Natural killer cell (primary cell): ENCODE data around the gene GAGE12C. TPM values are rescaled to one million over a fixed set of nuclear protein-coding genes. Genes with fewer than 3 reads are reported as not detected.
"Not testable (repeated sequence)": the region's sequence is repeated elsewhere in the genome, so short reads cannot be mapped to it uniquely, and the experiment has no call there.

Experiments used
- ATAC-seq, 3 donors: fragments of 150-1000 bp in 2 of 3; fragments of 200-7000 bp in 1 of 3; cut with Tn5 transposase; 1 replicate in 1 of 3; 2 replicates in 2 of 3; pipeline ENCODE4 v1.10.0; 2021; ENCODE audit warnings: mild to moderate bottlenecking in 2 of 3, moderate library complexity in 2 of 3
- DNase-seq, 2 donors: peaks; one replicate each; pipeline versions ENCODE4 v3.0.0 to v3.0.0-alpha.2; 2013 to 2021; ENCODE audit warnings: mixed read lengths in 1 of 2
- H3K27ac ChIP-seq: one replicate; pipeline ENCODE4 v1.5.1; 2013; ENCODE audit warnings: mild to moderate bottlenecking, low read length
- H3K27me3 ChIP-seq: one replicate; pipeline ENCODE4 v1.6.1; 2013; ENCODE audit warnings: low read length; ENCODE audit not compliant: control insufficient read depth, insufficient read depth
- H3K36me3 ChIP-seq: one replicate; pipeline ENCODE4 v1.6.1; 2013; ENCODE audit warnings: low read length; ENCODE audit not compliant: control insufficient read depth, insufficient read depth
- H3K4me1 ChIP-seq: one replicate; pipeline ENCODE4 v1.6.1; 2013; ENCODE audit warnings: low read length; ENCODE audit not compliant: control insufficient read depth, insufficient read depth
- H3K4me3 ChIP-seq: one replicate; pipeline ENCODE4 v1.5.1; 2013; ENCODE audit warnings: low read length
- H3K9me3 ChIP-seq: one replicate; pipeline ENCODE4 v1.6.1; 2013; ENCODE audit warnings: low read length; ENCODE audit not compliant: control insufficient read depth, insufficient read depth
- H3K27ac Mint-ChIP-seq, 2 donors: one replicate each; pipeline ENCODE4 v1.8.0; 2022; ENCODE audit warnings: mild to moderate bottlenecking in 2 of 2, mixed read lengths in 2 of 2, moderate library complexity in 1 of 2
- H3K27me3 Mint-ChIP-seq, 2 donors: one replicate each; pipeline ENCODE4 v1.8.0; 2022; ENCODE audit warnings: low read depth in 2 of 2, mixed read lengths in 2 of 2
- H3K36me3 Mint-ChIP-seq: one replicate; pipeline ENCODE4 v1.8.0; 2022; ENCODE audit warnings: mixed read lengths
- H3K4me1 Mint-ChIP-seq, 2 donors: one replicate each; pipeline ENCODE4 v1.8.0; 2022; ENCODE audit warnings: mixed read lengths in 2 of 2
- H3K4me3 Mint-ChIP-seq: one replicate; pipeline ENCODE4 v1.8.0; 2022; ENCODE audit warnings: mild to moderate bottlenecking, moderate library complexity, mixed read lengths
- H3K9me3 Mint-ChIP-seq, 2 donors: one replicate each; pipeline ENCODE4 v1.8.0; 2022; ENCODE audit warnings: mixed read lengths in 2 of 2
- WGBS: methylation state at CpG from one replicate; pipeline ENCODE4 v1.1.7; 2013; ENCODE audit warnings: missing lambda C conversion rate; ENCODE audit not compliant: insufficient coverage; 5-methylcytosine and 5-hydroxymethylcytosine counted together
- intact Hi-C: fragments of 100-400 bp; cut with micrococcal nuclease; formaldehyde crosslinking; loops from one replicate; pipeline ENCODE4 v1.14.2; 2022
- total RNA-seq, 4 donors: library from RNA; stranded (reverse); fragments of 120-200 nt in 1 of 4; gene quantifications; one replicate each; pipeline versions ENCODE4 v1.2.3 to v1.2.4, GENCODE V29; 2013 to 2022

The GAGE12C gene, protein sequence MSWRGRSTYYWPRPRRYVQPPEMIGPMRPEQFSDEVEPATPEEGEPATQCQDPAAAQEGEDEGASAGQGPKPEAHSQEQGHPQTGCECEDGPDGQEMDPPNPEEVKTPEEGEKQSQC
- not detected for total RNA-seq
- not detected for total RNA-seq (2013)

DNA sequence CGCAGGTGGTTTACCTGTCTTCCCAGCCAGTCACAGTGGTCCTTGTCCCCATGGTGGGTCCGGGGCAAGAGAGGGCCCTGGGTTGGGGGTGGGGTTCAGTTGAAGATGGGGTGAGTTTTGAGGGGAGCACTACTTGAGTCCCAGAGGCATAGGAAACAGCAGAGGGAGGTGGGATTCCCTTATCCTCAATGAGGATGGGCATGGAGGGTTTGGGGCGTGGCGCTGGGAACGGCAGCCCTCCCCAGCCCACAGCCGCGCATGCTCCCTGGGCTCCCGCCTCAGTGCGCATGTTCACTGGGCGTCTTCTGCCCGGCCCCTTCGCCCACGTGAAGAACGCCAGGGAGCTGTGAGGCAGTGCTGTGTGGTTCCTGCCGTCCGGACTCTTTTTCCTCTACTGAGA, at the start of gene GAGE12C:
GAGE12C (plus strand) TSS at position 301 of the 400 bp plus-strand sequence. CDS start 1,155 bp downstream, outside the sequence.
- H3K4me1 Mint-ChIP-seq, H3K27ac ChIP-seq, H3K4me3 ChIP-seq, H3K4me1 ChIP-seq, H3K27me3 Mint-ChIP-seq, H3K9me3 Mint-ChIP-seq, H3K4me3 Mint-ChIP-seq, H3K27ac Mint-ChIP-seq, intact Hi-C loops, DNase-seq, H3K36me3 ChIP-seq, H3K36me3 Mint-ChIP-seq, H3K27me3 ChIP-seq, ATAC-seq, H3K9me3 ChIP-seq: not testable (repeated sequence)
- WGBS = no CpG with 5 or more reads among the region's 16 CpGs

DNA sequence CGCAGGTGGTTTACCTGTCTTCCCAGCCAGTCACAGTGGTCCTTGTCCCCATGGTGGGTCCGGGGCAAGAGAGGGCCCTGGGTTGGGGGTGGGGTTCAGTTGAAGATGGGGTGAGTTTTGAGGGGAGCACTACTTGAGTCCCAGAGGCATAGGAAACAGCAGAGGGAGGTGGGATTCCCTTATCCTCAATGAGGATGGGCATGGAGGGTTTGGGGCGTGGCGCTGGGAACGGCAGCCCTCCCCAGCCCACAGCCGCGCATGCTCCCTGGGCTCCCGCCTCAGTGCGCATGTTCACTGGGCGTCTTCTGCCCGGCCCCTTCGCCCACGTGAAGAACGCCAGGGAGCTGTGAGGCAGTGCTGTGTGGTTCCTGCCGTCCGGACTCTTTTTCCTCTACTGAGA, 9.5 kb downstream of the GAGE12C start, which contains the start of gene GAGE12D:
GAGE12D (plus strand) TSS at position 301 of the 400 bp plus-strand sequence. CDS start 1,155 bp downstream, outside the sequence.
- WGBS = no CpG with 5 or more reads among the region's 16 CpGs
- H3K27me3 Mint-ChIP-seq, H3K36me3 Mint-ChIP-seq, H3K4me3 Mint-ChIP-seq, H3K27me3 ChIP-seq, H3K9me3 Mint-ChIP-seq, intact Hi-C loops, H3K27ac ChIP-seq, DNase-seq, H3K4me3 ChIP-seq, ATAC-seq, H3K9me3 ChIP-seq, H3K36me3 ChIP-seq, H3K4me1 ChIP-seq, H3K4me1 Mint-ChIP-seq, H3K27ac Mint-ChIP-seq: not testable (repeated sequence)

DNA sequence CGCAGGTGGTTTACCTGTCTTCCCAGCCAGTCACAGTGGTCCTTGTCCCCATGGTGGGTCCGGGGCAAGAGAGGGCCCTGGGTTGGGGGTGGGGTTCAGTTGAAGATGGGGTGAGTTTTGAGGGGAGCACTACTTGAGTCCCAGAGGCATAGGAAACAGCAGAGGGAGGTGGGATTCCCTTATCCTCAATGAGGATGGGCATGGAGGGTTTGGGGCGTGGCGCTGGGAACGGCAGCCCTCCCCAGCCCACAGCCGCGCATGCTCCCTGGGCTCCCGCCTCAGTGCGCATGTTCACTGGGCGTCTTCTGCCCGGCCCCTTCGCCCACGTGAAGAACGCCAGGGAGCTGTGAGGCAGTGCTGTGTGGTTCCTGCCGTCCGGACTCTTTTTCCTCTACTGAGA, 19.0 kb downstream of the GAGE12C start, which contains the start of gene GAGE12E:
GAGE12E (plus strand) TSS at position 301 of the 400 bp plus-strand sequence. CDS start 1,155 bp downstream, outside the sequence.
- H3K9me3 ChIP-seq, H3K4me3 Mint-ChIP-seq, H3K36me3 ChIP-seq, H3K27me3 ChIP-seq, H3K9me3 Mint-ChIP-seq, H3K27ac Mint-ChIP-seq, H3K4me1 Mint-ChIP-seq, H3K27me3 Mint-ChIP-seq, intact Hi-C loops, ATAC-seq, DNase-seq, H3K27ac ChIP-seq, H3K4me1 ChIP-seq, H3K36me3 Mint-ChIP-seq, H3K4me3 ChIP-seq: not testable (repeated sequence)
- no CpG with 5 or more reads among the region's 16 CpGs for WGBS

DNA sequence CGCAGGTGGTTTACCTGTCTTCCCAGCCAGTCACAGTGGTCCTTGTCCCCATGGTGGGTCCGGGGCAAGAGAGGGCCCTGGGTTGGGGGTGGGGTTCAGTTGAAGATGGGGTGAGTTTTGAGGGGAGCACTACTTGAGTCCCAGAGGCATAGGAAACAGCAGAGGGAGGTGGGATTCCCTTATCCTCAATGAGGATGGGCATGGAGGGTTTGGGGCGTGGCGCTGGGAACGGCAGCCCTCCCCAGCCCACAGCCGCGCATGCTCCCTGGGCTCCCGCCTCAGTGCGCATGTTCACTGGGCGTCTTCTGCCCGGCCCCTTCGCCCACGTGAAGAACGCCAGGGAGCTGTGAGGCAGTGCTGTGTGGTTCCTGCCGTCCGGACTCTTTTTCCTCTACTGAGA, 28.6 kb downstream of the GAGE12C start, which contains the start of gene GAGE12F:
GAGE12F (plus strand) TSS at position 301 of the 400 bp plus-strand sequence. CDS start 1,155 bp downstream, outside the sequence.
- H3K4me3 Mint-ChIP-seq, H3K4me3 ChIP-seq, H3K27me3 ChIP-seq, H3K4me1 ChIP-seq, H3K36me3 ChIP-seq, ATAC-seq, H3K27me3 Mint-ChIP-seq, DNase-seq, H3K27ac Mint-ChIP-seq, H3K4me1 Mint-ChIP-seq, H3K9me3 ChIP-seq, H3K9me3 Mint-ChIP-seq, intact Hi-C loops, H3K36me3 Mint-ChIP-seq, H3K27ac ChIP-seq: not testable (repeated sequence)
- WGBS = no CpG with 5 or more reads among the region's 16 CpGs

DNA sequence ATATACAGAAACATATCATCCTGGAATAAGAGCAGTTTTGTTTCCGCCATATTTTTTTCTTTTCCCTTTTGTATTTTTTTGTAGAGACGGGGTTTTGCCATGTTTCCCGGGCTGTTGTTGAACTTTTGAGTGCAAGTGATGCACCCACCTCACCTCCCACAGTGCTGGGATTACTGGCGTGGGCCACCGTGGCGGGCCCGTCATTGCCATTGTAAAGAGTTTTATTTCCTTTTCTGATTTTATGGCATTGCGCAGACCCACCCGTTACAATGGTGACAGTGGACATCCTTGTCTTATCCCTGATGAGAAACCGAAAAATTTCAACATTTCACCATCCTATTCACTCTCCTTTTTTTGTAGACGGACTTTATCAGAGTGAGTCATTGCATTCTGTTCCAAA, 36.8 kb downstream of the GAGE12C start:
- H3K27ac ChIP-seq, DNase-seq, H3K4me3 ChIP-seq, H3K36me3 ChIP-seq, H3K4me3 Mint-ChIP-seq, H3K9me3 ChIP-seq, H3K27me3 Mint-ChIP-seq, H3K36me3 Mint-ChIP-seq, intact Hi-C loops, H3K27ac Mint-ChIP-seq, H3K9me3 Mint-ChIP-seq, ATAC-seq, H3K27me3 ChIP-seq, H3K4me1 ChIP-seq, H3K4me1 Mint-ChIP-seq: not testable (repeated sequence)
- WGBS = no CpG with 5 or more reads among the region's 11 CpGs

DNA sequence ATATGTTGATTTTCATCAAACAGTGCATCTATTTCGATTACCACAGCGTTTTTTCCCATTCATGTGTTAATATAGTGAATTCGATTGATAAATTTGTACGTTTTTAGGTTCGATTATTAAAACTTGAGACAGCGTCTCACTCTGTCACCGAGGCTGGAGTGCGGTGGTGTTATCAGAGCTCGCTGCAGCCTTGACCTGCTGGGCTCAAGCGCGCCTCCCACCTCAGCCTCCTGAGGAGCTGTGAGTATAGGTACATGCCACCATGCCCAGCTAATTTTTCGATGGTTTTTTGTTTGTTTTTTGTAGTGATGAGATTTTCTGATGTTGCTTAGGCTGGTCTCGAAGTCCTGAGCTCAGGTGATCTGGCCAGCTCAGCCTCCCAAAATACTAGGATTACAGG, 37.2 kb downstream of the GAGE12C start:
- H3K4me3 ChIP-seq, H3K27ac Mint-ChIP-seq, intact Hi-C loops, H3K4me1 ChIP-seq, ATAC-seq, H3K27me3 ChIP-seq, H3K27ac ChIP-seq, H3K4me3 Mint-ChIP-seq, H3K4me1 Mint-ChIP-seq, H3K9me3 Mint-ChIP-seq, H3K36me3 ChIP-seq, H3K27me3 Mint-ChIP-seq, H3K9me3 ChIP-seq, H3K36me3 Mint-ChIP-seq, DNase-seq: not testable (repeated sequence)
- WGBS = no CpG with 5 or more reads among the region's 13 CpGs

DNA sequence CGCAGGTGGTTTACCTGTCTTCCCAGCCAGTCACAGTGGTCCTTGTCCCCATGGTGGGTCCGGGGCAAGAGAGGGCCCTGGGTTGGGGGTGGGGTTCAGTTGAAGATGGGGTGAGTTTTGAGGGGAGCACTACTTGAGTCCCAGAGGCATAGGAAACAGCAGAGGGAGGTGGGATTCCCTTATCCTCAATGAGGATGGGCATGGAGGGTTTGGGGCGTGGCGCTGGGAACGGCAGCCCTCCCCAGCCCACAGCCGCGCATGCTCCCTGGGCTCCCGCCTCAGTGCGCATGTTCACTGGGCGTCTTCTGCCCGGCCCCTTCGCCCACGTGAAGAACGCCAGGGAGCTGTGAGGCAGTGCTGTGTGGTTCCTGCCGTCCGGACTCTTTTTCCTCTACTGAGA, 38.1 kb downstream of the GAGE12C start, which contains the start of gene GAGE12G:
GAGE12G (plus strand) TSS at position 301 of the 400 bp plus-strand sequence. CDS start 1,155 bp downstream, outside the sequence.
- H3K36me3 Mint-ChIP-seq, H3K27ac Mint-ChIP-seq, H3K4me1 Mint-ChIP-seq, H3K9me3 ChIP-seq, H3K36me3 ChIP-seq, H3K9me3 Mint-ChIP-seq, H3K4me3 Mint-ChIP-seq, intact Hi-C loops, DNase-seq, H3K27me3 ChIP-seq, H3K27ac ChIP-seq, H3K4me3 ChIP-seq, H3K27me3 Mint-ChIP-seq, ATAC-seq, H3K4me1 ChIP-seq: not testable (repeated sequence)
- WGBS = no CpG with 5 or more reads among the region's 16 CpGs

DNA sequence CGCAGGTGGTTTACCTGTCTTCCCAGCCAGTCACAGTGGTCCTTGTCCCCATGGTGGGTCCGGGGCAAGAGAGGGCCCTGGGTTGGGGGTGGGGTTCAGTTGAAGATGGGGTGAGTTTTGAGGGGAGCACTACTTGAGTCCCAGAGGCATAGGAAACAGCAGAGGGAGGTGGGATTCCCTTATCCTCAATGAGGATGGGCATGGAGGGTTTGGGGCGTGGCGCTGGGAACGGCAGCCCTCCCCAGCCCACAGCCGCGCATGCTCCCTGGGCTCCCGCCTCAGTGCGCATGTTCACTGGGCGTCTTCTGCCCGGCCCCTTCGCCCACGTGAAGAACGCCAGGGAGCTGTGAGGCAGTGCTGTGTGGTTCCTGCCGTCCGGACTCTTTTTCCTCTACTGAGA, 47.7 kb downstream of the GAGE12C start, which contains the start of gene GAGE12H:
GAGE12H (plus strand) TSS at position 301 of the 400 bp plus-strand sequence. CDS start 1,155 bp downstream, outside the sequence.
- H3K27me3 ChIP-seq, H3K27ac Mint-ChIP-seq, H3K36me3 Mint-ChIP-seq, H3K36me3 ChIP-seq, H3K9me3 Mint-ChIP-seq, H3K27ac ChIP-seq, H3K4me3 Mint-ChIP-seq, H3K27me3 Mint-ChIP-seq, H3K9me3 ChIP-seq, H3K4me1 ChIP-seq, intact Hi-C loops, DNase-seq, ATAC-seq, H3K4me3 ChIP-seq, H3K4me1 Mint-ChIP-seq: not testable (repeated sequence)
- WGBS = no CpG with 5 or more reads among the region's 16 CpGs
